HG03457 (cell line): ENCODE results near the gene GALNT14.
"Not testable (repeated sequence)": the region's sequence is repeated elsewhere in the genome, so short reads cannot be mapped to it uniquely, and the experiment has no call there.

ENCODE experiments used
- ATAC-seq: cut with Tn5 transposase; IDR thresholded peaks from one replicate; pipeline ENCODE4 v1.9.1; 2021; ENCODE audit warnings: moderate number of reproducible peaks; ENCODE audit not compliant: unreplicated experiment

GALNT14 gene

GRCh38 chr2:30912056-30912455 is 226.2 kb downstream of the GALNT14 start:
- ATAC-seq, result no peak

DNA sequence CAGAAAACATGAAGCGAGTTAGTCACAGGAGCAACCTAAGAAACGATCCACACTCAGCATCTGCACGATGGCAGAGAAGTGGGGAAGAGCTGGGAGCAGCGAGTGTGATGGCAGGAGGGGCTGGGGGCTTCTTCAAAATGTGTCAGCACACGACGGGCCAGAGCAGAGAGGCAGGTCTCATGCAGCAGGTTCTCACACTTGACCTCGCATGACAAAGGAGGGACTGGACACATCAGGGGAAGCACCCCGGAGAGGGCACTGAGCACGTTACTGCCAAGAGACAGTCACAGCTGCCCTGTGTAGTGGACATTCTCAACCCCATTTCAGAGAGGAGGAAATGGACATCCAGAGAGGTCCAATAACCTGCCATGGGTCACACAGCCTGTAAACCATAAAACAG is 226.9 kb downstream of the GALNT14 start:
- ATAC-seq, result no peak

DNA sequence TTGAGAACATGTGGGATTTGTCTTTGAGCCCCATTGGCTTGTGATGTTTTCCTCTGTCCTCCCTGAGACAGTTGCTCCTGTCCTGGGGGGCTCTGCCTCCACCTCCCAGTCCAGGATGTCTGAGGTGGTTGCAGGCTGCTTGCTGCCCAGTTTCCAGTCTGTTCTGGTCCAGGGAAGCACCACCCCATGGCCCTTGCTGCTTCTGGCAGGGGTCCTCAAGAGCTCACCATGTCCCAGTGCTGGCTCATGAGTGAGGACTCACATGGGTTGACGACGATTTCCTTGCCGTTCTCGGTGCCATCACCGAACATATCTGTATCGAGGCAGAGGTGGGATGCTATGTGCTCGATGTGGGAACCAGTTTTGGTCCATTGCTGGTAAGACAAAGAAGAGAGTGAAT is 227.6 kb downstream of the GALNT14 start:
- no peak for ATAC-seq

GRCh38 chr2:30904437-30904836 is 233.8 kb downstream of the GALNT14 start:
- ATAC-seq, result not testable (repeated sequence)

DNA sequence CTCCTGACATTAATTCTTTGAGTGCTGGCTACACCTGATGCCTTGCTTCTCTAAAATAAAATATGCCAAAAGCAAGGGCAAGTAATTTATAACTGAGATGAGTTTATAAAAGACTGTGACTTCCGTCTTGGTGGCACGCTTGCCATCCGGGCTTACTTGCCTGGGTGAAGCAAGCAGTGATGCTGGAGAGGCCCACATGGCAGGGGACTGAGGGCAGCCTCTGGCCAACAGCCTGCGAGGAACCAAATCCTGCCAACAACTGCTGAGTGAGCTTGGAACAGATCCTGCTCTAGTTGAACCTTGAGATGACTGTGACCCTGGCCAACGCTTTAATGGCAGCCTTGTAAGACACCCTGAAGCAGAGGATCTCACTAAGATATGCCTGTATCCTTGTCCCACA is 234.9 kb downstream of the GALNT14 start:
- no peak for ATAC-seq

GRCh38 chr2:30900381-30900780 is 237.9 kb downstream of the GALNT14 start:
- no peak for ATAC-seq

DNA sequence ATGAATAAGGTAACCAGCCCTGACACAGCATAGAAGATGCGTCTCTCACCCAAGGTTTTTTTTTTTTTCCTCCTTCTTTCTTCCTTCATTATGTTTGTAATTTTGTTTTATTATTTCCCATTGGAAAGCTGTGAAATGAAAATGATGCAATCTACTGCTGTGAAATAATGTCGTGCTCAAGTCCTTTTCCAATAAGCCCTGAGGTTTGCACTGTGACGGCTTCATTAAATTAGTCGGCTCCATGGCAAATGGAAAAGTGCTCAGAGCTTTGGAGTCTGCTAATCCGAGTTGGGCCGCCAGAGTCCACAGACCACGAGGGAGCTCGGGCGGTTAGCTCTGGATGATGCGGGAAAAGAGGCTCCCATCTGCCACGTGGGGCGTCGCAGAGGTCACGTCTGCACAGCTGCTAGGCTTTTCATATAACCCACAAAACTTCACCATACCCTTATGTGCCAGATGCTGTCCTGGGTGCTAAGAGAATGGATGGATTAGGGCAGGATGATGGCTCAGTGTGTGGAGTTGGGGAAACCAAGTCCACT is 238.7 kb downstream of the GALNT14 start:
- no peak for ATAC-seq

- ATAC-seq, result no peak
Observed at GRCh38 chr2:30897539-30897938, 240.7 kb downstream of the GALNT14 start.

DNA sequence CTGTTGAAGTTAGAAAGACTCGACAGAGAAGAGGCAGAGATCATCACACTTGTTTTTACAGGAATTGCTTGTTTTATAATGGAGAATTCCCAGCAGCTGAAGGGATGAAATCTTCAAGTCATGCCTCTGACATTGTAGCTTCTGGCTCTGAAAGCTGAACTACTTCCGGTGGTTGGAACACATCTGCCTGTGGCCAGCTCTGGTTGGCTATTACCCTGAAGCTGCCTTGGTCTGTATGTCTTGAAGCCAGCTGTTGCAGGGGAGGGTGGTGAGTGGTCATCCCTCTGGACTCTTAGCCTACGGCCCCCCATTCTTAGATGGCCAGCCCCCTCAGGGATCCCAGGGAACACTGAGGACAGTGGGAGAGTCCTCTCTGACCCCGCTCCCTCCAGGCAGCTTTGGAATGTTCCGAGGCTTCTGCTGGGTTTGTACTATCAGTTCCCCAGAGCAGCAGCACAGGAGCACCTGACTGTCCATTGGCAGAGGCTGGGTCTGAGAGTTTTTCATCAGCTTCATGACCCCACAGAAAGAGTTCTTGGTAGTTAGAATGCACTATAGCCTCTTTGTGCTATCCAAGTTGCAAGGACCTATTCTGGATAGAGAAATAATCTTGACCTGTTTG is 243.6 kb downstream of the GALNT14 start:
- no peak for ATAC-seq

DNA sequence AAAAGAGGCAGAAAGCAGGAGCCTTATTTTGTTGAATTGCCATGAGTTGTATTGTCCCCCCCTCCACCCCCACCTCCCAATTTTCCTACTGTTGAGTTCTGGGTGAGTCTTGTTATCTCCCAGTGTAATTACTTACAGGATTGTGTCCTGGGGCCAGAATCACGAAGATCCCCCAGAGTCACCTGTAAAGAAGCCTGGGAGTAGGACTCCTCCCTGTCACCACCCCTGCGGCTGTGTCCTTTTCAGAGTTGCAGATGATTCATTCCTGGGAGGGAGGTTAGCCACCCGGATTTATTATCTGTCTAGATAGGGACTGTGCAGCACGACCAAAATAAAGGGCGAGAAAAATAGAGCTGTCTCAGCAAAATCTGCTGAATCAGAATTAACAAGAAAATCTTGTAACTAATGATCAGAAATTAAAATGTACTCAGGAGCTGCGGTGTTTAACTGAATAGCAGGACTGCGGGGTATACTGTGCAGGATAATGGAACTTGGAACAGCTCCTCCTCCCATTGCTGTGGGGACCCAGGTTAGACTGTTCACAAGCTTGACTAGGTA is 249.3 kb downstream of the GALNT14 start:
- no peak for ATAC-seq

DNA sequence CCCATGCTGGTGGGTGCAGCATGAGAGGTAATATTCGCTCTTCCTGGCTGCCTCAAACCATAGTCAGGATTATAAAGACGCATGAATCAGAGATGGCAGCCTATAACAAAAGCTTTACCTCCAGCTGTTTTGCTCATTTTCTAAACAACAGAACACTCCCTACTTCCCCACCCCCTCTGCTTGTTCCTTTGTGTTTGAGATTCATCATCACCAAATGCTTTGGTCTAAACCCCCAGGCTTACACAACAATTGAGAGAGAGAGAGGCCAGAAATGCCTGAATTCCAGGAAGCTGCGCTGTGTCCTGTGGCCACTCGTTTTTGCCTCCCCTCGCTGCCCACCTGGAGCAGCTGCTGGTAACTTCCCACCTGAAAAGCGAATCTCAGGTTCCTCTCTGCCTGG is 252.2 kb downstream of the GALNT14 start:
- no peak for ATAC-seq

DNA sequence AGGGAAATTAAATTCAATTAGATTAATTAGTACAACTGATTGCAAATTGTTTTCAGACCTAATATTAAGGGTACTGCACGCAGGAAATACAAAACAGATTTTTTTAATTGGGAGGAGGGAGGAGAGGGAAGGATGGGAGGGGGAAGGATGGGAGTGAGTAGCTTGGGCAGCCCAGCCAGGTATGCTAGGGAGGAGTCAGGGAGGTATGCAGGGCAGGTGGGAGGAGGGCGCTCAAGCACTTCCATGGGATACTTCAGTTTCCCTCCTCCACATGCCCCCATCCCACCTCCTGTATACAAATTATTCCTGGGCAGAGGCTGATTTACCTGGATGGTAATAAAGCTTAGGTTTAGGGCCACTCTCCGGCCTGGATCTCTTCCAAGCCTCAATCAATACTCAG is 254.4 kb downstream of the GALNT14 start:
- ATAC-seq, result no peak

DNA sequence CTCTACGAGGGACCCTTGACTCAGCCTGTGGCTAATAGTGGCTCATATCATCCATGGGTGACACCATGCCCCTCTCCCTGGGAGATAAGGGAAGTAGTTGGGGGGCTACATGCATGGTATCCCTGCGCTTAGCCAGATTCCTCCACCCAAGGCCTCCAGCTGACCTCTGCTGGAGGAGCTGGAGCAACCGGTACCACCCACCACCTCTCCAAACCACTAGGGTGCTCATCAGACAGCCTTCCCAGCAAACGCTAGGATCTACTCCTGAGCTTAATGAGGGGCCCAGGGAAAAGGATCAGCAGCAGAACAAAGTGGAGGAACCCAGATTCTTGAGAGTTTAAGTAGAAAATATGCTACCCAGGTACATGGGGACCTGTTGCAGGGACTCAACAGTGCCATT is 255.1 kb downstream of the GALNT14 start:
- ATAC-seq, result no peak

DNA sequence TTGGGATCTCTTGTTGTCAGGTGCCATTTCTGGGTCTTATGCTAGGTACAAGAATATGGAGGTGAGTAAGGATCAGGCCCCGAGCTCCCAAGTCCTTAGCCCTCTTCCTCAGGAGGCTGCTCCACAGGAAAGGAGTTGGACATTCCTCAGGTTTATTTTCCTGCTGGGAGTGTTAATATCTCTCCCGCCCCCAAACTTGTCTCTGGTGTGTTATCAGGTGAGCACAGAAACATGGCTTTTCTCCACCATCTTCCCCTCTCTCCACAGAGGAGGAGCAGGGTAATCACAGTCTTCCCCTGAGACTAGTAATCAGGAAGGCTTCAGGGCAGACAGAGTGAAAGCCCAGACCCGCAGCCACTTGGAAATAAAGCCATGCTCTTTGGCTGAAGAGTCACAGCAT is 257.7 kb downstream of the GALNT14 start:
- ATAC-seq, result no peak

GRCh38 chr2:30877833-30878232 is 260.4 kb downstream of the GALNT14 start:
- ATAC-seq, result no peak

DNA sequence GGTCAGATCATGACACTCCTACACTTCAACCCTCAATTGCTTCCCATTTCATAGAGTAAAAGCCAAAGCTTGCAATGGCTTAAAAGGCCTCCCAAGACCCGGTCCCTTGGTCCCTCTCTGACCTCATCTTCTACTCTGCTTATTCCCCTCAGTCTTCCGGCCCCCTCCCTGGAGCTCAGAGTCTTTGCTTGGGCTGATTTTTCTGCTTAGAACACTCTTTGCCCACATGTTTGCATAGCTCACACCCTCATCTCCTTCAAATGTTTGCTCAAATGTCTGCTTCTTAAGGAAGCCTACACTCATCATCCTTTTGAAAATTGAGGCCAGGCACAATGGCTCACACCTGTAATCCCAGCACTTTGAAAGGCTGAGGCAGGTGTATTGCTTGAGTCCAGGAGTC is 265.4 kb downstream of the GALNT14 start:
- ATAC-seq, result no peak

- ATAC-seq, result no peak
Observed at GRCh38 chr2:30871980-30872789, 266.1 kb downstream of the GALNT14 start.

GRCh38 chr2:30871440-30871839 is 266.8 kb downstream of the GALNT14 start:
- ATAC-seq, result no peak

DNA sequence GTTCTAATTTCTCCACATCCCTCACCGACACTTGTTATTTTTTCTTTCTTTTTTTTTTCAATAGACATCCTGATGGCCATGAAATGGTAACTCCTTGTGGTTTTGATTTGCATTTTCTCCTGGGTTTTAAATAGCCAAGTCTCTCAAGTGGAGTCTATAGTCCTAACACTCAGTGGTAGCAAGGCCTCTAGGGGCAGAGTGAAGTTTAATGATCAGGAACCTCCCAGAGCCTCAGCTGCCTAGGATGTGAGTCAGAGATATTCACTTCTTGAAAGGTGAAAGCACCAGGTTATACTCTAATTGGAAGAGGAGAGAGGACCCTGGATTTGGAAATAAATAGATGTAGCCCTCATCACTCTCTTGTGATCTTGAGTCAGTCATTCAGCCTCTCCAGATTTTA is 268.3 kb downstream of the GALNT14 start:
- no peak for ATAC-seq

- no peak for ATAC-seq
Observed at GRCh38 chr2:30867385-30867784, 270.9 kb downstream of the GALNT14 start.

- no peak for ATAC-seq
Observed at GRCh38 chr2:30866974-30867373, 271.3 kb downstream of the GALNT14 start.
